Tibial nerve (tissue), 4 donors: ENCODE results near the gene NPEPL1. TPM values are rescaled to one million over a fixed set of nuclear protein-coding genes. Genes with fewer than 3 reads are reported as not detected.

Source experiments
- DNase-seq, 2 donors: peaks; one replicate each; pipeline ENCODE4 v3.0.0-alpha.2; 2019; ENCODE audit warnings: low spot score in 2 of 2
- H3K27ac ChIP-seq, 4 donors: fragments of 200-600 bp; sonication (generic) in 3 of 4; one replicate each; pipeline ENCODE4 v1.5.1; 2017 to 2019; ENCODE audit warnings: mild to moderate bottlenecking in 1 of 4
- H3K27me3 ChIP-seq, 2 donors: fragments of 200-600 bp; sonication (generic) in 1 of 2; one replicate each; pipeline versions ENCODE4 v1.5.1 to v1.6.0; 2017 to 2019
- H3K36me3 ChIP-seq, 3 donors: fragments of 200-600 bp; sonication (generic); one replicate each; pipeline ENCODE4 v1.5.1; 2018 to 2019
- H3K4me1 ChIP-seq, 4 donors: fragments of 200-600 bp; sonication (generic) in 3 of 4; one replicate each; pipeline ENCODE4 v1.5.1; 2017 to 2019
- H3K4me3 ChIP-seq, 4 donors: fragments of 200-600 bp; sonication (generic) in 3 of 4; one replicate each; pipeline ENCODE4 v1.5.1; 2017 to 2019; ENCODE audit warnings: mild to moderate bottlenecking in 1 of 4, moderate library complexity in 1 of 4
- H3K9me3 ChIP-seq, 4 donors: fragments of 200-600 bp; sonication (generic) in 3 of 4; one replicate each; pipeline ENCODE4 v1.5.1; 2017 to 2019
- CTCF ChIP-seq, 5 experiments: fragments of 200-600 bp in 3 of 5; fragments of 450-650 bp in 2 of 5; sonication (generic) in 3 of 5; IDR thresholded peaks; one replicate each; pipeline ENCODE4 v1.5.1; 2016 to 2019; ENCODE audit warnings: antibody characterized with exemption in 5 of 5, mild to moderate bottlenecking in 3 of 5, moderate library complexity in 2 of 5
- EP300 ChIP-seq, 2 donors: sonication (generic); formaldehyde crosslinking; IDR thresholded peaks; one replicate each; pipeline ENCODE4 v1.6.1; 2017; ENCODE audit warnings: antibody characterized with exemption in 2 of 2, mild to moderate bottlenecking in 1 of 2
- POLR2A ChIP-seq, 2 donors: fragments of 450-650 bp; IDR thresholded peaks; one replicate each; pipeline ENCODE4 v1.6.1; 2017; ENCODE audit warnings: antibody characterized with exemption in 2 of 2, mild to moderate bottlenecking in 2 of 2, moderate library complexity in 2 of 2
- WGBS, 2 donors: methylation state at CpG; one replicate each; pipeline ENCODE4 v1.1.5; 2018; 5-methylcytosine and 5-hydroxymethylcytosine counted together
- total RNA-seq, 4 donors: library from RNA; depleted of rRNA; stranded (reverse); fragments of >200 nt; gene quantifications; one replicate each; pipeline ENCODE4 v1.1.0, GENCODE V29; 2016

The NPEPL1 gene
- total RNA-seq, 4 donors from 2014 or later: 57.6 to 123 (median 73.0) TPM

DNA sequence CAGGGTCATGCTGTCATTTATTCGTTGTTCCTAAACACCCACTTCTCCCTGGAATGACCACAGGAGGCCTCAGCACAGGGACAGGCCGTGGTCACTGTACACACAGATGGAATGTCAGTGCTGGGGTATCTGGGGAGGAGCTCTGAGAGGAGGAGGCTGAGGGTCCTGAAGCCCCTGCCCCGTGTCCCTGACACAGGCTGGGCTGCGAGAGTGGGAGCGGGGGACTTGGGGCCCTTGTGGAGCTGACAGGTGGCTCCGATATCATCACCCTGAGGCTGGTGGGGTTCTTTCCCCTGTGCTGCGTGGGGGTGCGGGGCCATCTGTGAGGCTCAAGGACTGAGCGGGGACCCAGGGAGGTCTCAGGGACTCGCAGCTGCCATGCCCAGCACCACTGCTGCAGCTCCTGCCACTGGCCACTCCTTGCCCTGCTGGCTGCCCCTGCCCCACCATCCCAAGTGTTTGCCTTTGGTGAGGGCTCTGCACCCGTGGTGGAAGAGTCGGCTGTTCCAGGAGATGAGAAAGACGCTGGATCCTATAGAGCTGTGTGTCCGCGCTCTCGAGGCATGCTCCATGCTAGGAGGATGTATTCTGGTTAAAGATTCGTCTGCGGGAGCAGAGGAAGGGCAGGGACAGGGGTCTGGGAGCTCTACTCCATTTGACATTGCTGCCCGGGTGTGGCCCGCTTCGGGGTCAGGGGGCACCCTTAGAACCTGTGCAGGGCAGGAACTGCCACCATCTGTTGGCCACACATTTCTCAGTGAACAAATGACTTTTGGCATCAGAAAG lies 18.9 kb downstream of the NPEPL1 start:
- no peaks in the 10 kb centered on the region for H3K9me3 ChIP-seq
- WGBS, 2 donors: 80 to 89% methylated on average over 15 to 17 of the region's 21 CpGs
- no peak overlapping the region for H3K27ac ChIP-seq
- H3K4me1 ChIP-seq: peaks cover 0 to 3% (median under 1%) of the 10 kb centered on the region in 4 donors
- TF ChIP-seq CTCF (IDR thresholded peaks at IDR 0.05): no peak
- no peak for TF ChIP-seq EP300 (IDR thresholded peaks at IDR 0.05)
- TF ChIP-seq POLR2A (IDR thresholded peaks at IDR 0.05): no peak
- no peaks in the 10 kb centered on the region for H3K27me3 ChIP-seq
- no peak overlapping the region for H3K4me3 ChIP-seq
- peak in 1 of 2 donors; percentile 2 for DNase-seq
- peaks cover 0 to 92% (median 0%) of the 10 kb centered on the region in 3 donors for H3K36me3 ChIP-seq

- H3K27ac ChIP-seq: no peak overlapping the region
- H3K27me3 ChIP-seq: no peaks in the 10 kb centered on the region
- H3K4me3 ChIP-seq: no peak overlapping the region
- TF ChIP-seq POLR2A (IDR thresholded peaks at IDR 0.05) (no peak), EP300 (IDR thresholded peaks at IDR 0.05) (no peak), CTCF (IDR thresholded peaks at IDR 0.05) (no peak)
- 76 to 84% methylated on average over 14 to 15 of the region's 19 CpGs for WGBS, 2 donors
- DNase-seq: peak in 1 of 2 donors; percentile 2
- H3K4me1 ChIP-seq: peaks cover 0 to 11% (median 4%) of the 10 kb centered on the region in 4 donors
- H3K36me3 ChIP-seq: peaks cover 0 to 84% (median 0%) of the 10 kb centered on the region in 3 donors
- H3K9me3 ChIP-seq: no peaks in the 10 kb centered on the region
Measured at GRCh38 chr20:58712151-58712791, 19.7 kb downstream of the NPEPL1 start.

DNA sequence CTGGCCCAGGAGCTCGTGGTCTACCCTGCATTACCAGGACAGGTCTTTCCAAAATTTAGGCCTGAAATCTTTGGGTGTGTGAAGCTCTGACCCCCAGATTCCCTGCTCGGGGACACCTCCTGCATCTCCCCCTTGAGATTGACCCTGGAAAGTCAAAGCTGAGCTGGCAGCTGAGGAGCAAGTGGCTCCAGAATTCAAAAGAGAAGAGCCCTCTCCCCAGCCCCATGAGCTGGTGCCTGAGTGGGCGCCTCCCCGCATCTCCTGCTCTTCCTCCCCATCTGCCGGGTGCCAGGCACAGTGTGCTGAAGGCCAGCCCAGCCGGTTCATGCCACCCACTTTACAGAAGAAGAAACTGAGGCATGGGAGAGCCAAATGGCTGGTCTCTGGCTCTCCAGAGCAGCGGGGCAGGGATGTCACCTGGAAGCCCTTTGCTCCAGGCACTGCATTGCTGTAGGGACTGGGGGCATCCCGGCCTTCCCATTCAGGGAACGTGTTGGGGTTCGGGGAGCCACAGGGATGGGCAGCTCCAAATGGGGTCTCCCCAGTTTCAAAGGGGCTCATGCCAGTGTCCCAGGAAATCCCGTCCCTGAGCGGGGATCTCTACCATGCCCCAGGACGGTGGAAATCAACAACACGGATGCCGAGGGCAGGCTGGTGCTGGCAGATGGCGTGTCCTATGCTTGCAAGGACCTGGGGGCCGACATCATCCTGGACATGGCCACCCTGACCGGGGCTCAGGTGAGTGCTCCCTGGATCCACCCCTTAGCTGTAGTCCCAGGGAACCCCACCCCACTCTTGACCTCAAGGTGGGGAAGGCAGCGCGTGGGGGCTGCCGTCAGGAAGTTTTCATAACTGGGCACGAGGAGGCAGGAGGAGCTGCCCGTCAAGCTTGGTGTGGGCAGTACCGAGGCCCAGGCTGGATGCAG lies 20.5 kb downstream of the NPEPL1 start:
- no peaks in the 10 kb centered on the region for H3K27me3 ChIP-seq
- peak in 1 of 2 donors; percentile 2 for DNase-seq
- H3K27ac ChIP-seq: no peak overlapping the region
- no peak overlapping the region for H3K4me3 ChIP-seq
- no peaks in the 10 kb centered on the region for H3K9me3 ChIP-seq
- no peak for TF ChIP-seq POLR2A (IDR thresholded peaks at IDR 0.05)
- TF ChIP-seq EP300 (IDR thresholded peaks at IDR 0.05): no peak
- no peak for TF ChIP-seq CTCF (IDR thresholded peaks at IDR 0.05)
- peaks cover 0 to 76% (median 0%) of the 10 kb centered on the region in 3 donors for H3K36me3 ChIP-seq
- peaks cover 0 to 12% (median 4%) of the 10 kb centered on the region in 4 donors for H3K4me1 ChIP-seq
- WGBS, 2 donors: 91 to 93% methylated on average over 21 to 23 of the region's 24 CpGs

- WGBS, 2 donors: 92% methylated on average over 24 of the region's 24 CpGs
- H3K4me3 ChIP-seq: no peak overlapping the region
- H3K36me3 ChIP-seq: peaks cover 0 to 68% (median 0%) of the 10 kb centered on the region in 3 donors
- H3K4me1 ChIP-seq: peaks cover 0 to 12% (median 4%) of the 10 kb centered on the region in 4 donors
- no peak for TF ChIP-seq POLR2A (IDR thresholded peaks at IDR 0.05)
- no peak for TF ChIP-seq EP300 (IDR thresholded peaks at IDR 0.05)
- TF ChIP-seq CTCF (IDR thresholded peaks at IDR 0.05): no peak
- H3K27me3 ChIP-seq: no peaks in the 10 kb centered on the region
- DNase-seq: no peak
- H3K9me3 ChIP-seq: no peaks in the 10 kb centered on the region
- H3K27ac ChIP-seq: no peak overlapping the region
Measured at GRCh38 chr20:58713801-58714339, 21.3 kb downstream of the NPEPL1 start.
